Activated CD4-positive, alpha-beta T cell treated with anti-CD3 and anti-CD28 coated beads for 36 hours (primary cell): ENCODE measurements around the gene CNTNAP5. TPM values are rescaled to one million over a fixed set of nuclear protein-coding genes. Genes with fewer than 3 reads are reported as not detected.

Source experiments
- ATAC-seq: fragments of 200-7000 bp; cut with Tn5 transposase; one replicate; pipeline ENCODE4 v1.10.0; 2021; ENCODE audit warnings: mild to moderate bottlenecking, moderate library complexity
- CTCF ChIA-PET: fragments of 350-600 bp; sonication (Branson Sonifier 250); formaldehyde crosslinking; loops from one replicate; lab custom pipeline; 2021; ENCODE audit warnings: antibody characterized with exemption; lab: Charles Lee
- POLR2A ChIA-PET: fragments of 350-600 bp; sonication (Branson Sonifier 250); formaldehyde crosslinking; loops from one replicate; lab custom pipeline; 2021; ENCODE audit warnings: antibody characterized with exemption, inconsistent platforms; lab: Charles Lee
- DNase-seq: peaks from one replicate; pipeline ENCODE4 v3.0.0-alpha.2; 2020
- H3K27ac Mint-ChIP-seq: one replicate; pipeline ENCODE4 v1.8.0; 2021; ENCODE audit warnings: mixed read lengths
- H3K27me3 Mint-ChIP-seq: one replicate; pipeline ENCODE4 v1.8.0; 2021; ENCODE audit warnings: mixed read lengths
- H3K36me3 Mint-ChIP-seq: one replicate; pipeline ENCODE4 v1.8.0; 2021; ENCODE audit warnings: low read depth, mixed read lengths
- H3K4me1 Mint-ChIP-seq: one replicate; pipeline ENCODE4 v1.8.0; 2021; ENCODE audit warnings: mixed read lengths
- H3K4me3 Mint-ChIP-seq: one replicate; pipeline ENCODE4 v1.8.0; 2021; ENCODE audit warnings: mild to moderate bottlenecking, moderate library complexity, mixed read lengths
- H3K9me3 Mint-ChIP-seq: one replicate; pipeline ENCODE4 v1.8.0; 2021; ENCODE audit warnings: low read depth, mixed read lengths
- intact Hi-C, 2 experiments: fragments of 100-400 bp; cut with DNase I in 1 of 2; cut with micrococcal nuclease in 1 of 2; formaldehyde crosslinking; loops; one replicate each; pipeline versions ENCODE4 v1.14.2 to v1.15.1; 2022 to 2024; cut with DNase I, micrococcal nuclease
- total RNA-seq, 2 experiments: library from RNA; stranded (reverse); gene quantifications; one replicate each; pipeline ENCODE4 v1.2.3, GENCODE V29; 2021

The CNTNAP5 gene
- total RNA-seq, 2 experiments from 2014 or later = not detected

DNA sequence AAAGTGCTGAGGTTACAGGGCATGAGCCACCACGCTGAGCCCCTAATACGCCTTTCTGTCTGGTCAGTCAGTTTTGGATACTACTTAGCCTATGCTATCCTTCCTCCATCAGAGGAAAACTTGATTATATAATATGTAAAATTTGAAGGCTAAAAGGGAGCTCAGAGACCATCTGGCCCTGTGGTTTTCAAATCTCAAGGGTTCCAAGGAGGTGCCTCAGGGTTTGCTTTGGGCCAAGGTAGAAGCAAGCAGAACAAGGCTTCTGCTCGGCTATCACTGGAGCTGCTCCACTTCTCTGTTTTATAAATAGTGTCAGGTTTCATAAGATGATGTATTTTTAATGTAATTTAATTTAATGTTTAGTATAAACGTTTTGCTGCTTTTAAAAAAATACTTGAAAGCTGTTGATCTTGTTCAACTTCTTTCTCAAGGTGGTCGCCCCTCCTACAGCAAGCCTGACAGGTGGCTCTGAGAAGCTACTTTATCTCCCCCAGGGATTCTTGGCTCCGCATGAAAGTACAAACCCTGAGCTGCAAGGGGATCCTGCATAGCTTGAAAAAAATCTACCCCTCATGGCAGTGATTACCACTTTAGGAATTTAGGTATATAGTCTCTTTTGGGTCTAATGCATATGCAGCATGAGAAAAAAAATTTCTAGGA lies 290.3 kb downstream of the CNTNAP5 start:
- Mint-ChIP-seq H3K27ac (no peak overlapping the region), H3K9me3 (peaks cover 2% of the 10 kb centered on the region), H3K27me3 (no peaks in the 10 kb centered on the region), H3K4me3 (no peak overlapping the region), H3K36me3 (no peaks in the 10 kb centered on the region), H3K4me1 (no peaks in the 10 kb centered on the region)
- no peak for ATAC-seq
- intact Hi-C loops = no loop called here
- CTCF ChIA-PET = interaction anchor here (0.8 kb wide), 1 partner anchor 106 kb away, joined by 3 read pairs; no protein-coding TSS in a partner anchor
- POLR2A ChIA-PET = no interaction called here
- no peak for DNase-seq

DNA sequence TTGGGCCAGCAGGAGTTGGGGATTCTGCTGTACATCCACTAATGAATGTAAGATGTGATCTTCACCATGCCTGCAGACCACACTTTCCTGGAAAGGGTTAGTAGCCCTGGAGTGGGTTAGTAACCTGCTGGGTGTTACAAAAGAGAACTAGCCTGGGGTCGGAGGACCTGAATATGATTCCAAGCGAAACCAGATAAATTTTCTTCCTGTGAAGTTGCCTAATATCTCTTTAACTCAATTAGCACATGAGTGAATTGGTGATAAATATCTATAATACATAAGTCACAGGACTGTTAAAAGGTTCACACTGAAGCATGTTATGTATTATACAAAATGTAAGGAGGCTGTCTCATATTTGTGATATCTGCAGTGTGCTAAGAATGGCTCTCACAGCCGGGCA lies 291.0 kb downstream of the CNTNAP5 start:
- peaks cover 2% of the 10 kb centered on the region for H3K9me3 Mint-ChIP-seq
- no peaks in the 10 kb centered on the region for H3K27me3 Mint-ChIP-seq
- ChIA-PET CTCF (no interaction called here), POLR2A (no interaction called here)
- H3K27ac Mint-ChIP-seq = no peak overlapping the region
- no peak for ATAC-seq
- no peaks in the 10 kb centered on the region for H3K4me1 Mint-ChIP-seq
- intact Hi-C loops = no loop called here
- no peak overlapping the region for H3K4me3 Mint-ChIP-seq
- DNase-seq = no peak
- H3K36me3 Mint-ChIP-seq = no peaks in the 10 kb centered on the region

DNA sequence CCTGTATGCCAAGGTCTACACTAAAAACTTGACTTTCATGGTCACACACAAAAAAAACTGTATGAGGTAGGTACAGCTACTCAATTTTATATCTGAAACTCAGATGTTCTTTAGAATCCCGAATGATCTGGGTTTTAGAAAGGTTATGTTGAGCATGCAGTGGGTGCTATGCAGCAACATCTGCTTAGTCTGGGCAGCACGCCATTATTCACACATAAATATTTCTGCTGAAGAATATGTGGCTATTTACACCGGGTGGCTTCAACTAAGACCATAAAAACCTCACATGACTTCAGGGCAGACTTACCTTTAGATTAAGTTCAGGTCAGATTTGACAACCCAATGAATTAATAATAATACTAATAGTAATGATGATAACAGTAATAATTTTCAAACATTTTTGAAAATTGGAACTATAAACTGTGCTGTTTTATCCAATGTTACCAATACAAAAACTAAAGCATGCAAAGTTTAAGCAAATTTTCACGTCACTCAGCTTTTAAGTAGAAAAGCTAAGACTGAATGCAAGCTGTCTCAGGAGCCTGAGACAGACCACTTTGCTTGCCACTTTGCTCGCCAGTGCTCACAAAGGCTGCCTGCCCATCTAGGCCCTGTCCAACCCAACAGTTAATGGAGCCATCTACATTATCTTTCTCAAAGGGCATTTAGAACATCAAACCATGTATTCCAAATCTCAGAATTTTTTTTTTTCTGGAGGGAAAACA lies 292.0 kb downstream of the CNTNAP5 start:
- ChIA-PET CTCF (no interaction called here), POLR2A (no interaction called here)
- H3K4me1 Mint-ChIP-seq = no peaks in the 10 kb centered on the region
- no peak for ATAC-seq
- H3K27me3 Mint-ChIP-seq = no peaks in the 10 kb centered on the region
- no peaks in the 10 kb centered on the region for H3K9me3 Mint-ChIP-seq
- no peak for DNase-seq
- no peak overlapping the region for H3K27ac Mint-ChIP-seq
- intact Hi-C loops = no loop called here
- H3K4me3 Mint-ChIP-seq = no peak overlapping the region
- no peaks in the 10 kb centered on the region for H3K36me3 Mint-ChIP-seq

DNA sequence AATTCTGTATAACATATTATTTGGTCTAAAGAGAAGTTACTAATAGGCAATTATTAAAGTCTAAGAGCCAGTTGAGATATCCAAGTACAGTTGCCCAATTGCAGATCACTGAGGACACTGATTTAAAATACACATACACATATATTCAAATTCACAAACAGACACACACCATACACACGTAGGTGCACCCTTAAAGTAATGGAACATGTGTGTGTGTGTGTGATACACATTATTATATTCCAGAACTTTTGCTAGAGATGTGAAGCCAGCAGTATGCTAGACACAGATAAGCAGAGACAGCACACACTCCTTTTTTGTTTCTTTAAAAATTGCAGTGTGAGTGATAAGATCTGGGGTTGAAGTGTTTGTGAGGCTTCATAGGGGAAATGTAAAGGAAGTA lies 292.5 kb downstream of the CNTNAP5 start:
- ChIA-PET POLR2A (no interaction called here), CTCF (no interaction called here)
- Mint-ChIP-seq H3K27me3 (no peaks in the 10 kb centered on the region), H3K4me3 (no peak overlapping the region), H3K36me3 (no peaks in the 10 kb centered on the region), H3K9me3 (no peaks in the 10 kb centered on the region), H3K4me1 (no peaks in the 10 kb centered on the region), H3K27ac (no peak overlapping the region)
- intact Hi-C loops = no loop called here
- DNase-seq (no peak), ATAC-seq (no peak)

DNA sequence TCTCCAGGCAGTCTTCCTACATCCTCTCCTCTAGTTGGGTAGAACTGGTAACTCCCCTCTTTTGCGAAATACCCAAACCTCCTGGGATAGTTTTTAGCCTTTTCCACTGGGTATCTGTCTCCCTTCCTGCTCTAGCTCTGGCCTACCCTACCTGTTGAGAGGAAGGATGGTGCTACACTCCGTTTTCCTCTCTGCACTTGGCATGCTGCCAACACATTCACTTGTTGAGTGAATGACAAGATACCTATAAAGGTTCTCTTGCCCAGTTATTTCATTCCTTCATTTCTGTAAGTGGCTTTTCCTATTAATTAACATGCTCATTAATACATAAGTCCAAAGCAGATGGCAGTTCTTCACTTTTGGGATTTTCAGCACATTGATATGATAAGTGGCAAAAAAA lies 293.8 kb downstream of the CNTNAP5 start:
- Mint-ChIP-seq H3K36me3 (no peaks in the 10 kb centered on the region), H3K27me3 (no peaks in the 10 kb centered on the region), H3K4me3 (no peak overlapping the region), H3K9me3 (no peaks in the 10 kb centered on the region), H3K27ac (no peak overlapping the region), H3K4me1 (no peaks in the 10 kb centered on the region)
- POLR2A ChIA-PET = no interaction called here
- no peak for ATAC-seq
- intact Hi-C loops = no loop called here
- no peak for DNase-seq
- CTCF ChIA-PET = no interaction called here

DNA sequence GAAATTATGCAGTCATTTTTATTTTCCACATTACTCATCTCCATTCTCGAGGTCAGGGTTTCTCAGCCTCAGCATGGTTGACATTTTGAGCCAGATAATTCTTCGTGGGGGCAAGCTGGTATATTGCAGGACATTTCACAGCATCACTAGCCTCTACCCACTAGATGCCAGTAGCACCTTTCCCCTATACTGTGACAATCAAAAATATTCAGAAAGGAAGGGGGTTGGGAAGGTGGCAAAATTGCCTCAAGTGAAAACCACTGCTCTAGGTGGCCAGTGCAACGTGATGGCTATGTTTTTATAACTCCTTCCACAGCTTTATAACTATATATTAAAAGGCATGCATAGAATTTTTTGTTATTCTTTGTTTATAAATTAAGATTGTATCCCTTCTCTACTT lies 294.5 kb downstream of the CNTNAP5 start:
- DNase-seq = no peak
- CTCF ChIA-PET = no interaction called here
- no peaks in the 10 kb centered on the region for H3K27me3 Mint-ChIP-seq
- ATAC-seq = no peak
- POLR2A ChIA-PET = no interaction called here
- H3K27ac Mint-ChIP-seq = no peak overlapping the region
- H3K9me3 Mint-ChIP-seq = no peaks in the 10 kb centered on the region
- no peaks in the 10 kb centered on the region for H3K4me1 Mint-ChIP-seq
- intact Hi-C loops = no loop called here
- H3K36me3 Mint-ChIP-seq = no peaks in the 10 kb centered on the region
- H3K4me3 Mint-ChIP-seq = no peak overlapping the region

DNA sequence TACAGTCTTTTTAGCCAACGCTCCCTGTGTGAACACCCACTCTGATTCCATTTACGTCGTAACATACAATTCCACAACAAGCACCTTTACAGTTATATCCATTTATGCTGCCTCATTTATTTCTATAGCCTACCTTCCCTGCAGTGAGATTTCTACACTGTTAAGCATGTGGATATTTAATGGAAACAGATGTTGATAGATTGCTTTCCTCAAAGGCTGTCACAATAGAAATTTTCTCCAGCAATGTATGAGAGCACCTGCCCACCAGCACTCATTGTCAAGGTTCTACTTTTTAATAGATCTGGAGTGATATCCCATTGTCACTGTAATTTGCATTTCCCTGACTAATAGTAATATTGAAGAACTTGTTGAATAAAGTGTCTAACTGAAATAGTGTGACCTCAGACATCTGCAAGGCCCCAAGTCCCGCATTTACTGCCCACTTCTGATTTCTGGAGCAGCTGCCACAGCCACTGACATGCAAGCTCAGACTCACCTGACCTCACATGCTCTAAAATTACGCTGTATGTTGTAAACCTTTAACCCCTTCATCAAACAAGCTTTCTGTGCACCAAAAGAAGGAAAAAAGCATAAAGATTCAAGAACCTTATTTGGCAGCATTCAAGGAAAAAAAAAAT lies 295.1 kb downstream of the CNTNAP5 start:
- POLR2A ChIA-PET = no interaction called here

DNA sequence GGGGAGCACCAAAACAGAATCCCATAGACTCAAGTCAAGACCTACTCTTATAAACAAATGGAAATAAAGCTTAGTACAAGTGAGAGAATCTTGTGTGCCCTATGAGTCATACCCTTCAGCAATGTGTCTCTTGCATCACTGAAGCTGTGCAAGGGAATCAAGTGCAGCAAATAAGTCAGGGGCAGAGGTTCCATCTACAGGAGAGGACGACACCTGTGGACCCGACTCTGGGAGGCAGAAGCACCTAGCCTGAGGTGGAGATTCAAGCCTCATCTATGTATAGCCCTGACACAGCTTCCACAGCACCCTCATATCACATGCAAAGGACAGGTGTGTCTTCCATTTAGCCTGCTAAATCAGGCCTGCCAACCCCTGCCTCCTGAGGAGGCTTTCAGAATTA lies 298.2 kb downstream of the CNTNAP5 start:
- Mint-ChIP-seq H3K4me3 (no peak overlapping the region), H3K27me3 (no peaks in the 10 kb centered on the region), H3K36me3 (no peaks in the 10 kb centered on the region), H3K27ac (no peak overlapping the region), H3K4me1 (no peaks in the 10 kb centered on the region), H3K9me3 (no peaks in the 10 kb centered on the region)
- ChIA-PET POLR2A (no interaction called here), CTCF (no interaction called here)
- intact Hi-C loops = no loop called here
- ATAC-seq (no peak), DNase-seq (no peak)

More for the DNA sequence above, 295.1 kb downstream of the CNTNAP5 start:
- ATAC-seq (no peak), DNase-seq (no peak)
- intact Hi-C loops = no loop called here
- H3K27ac Mint-ChIP-seq = no peak overlapping the region
- H3K4me3 Mint-ChIP-seq = no peak overlapping the region
- no peaks in the 10 kb centered on the region for H3K9me3 Mint-ChIP-seq
- no peaks in the 10 kb centered on the region for H3K36me3 Mint-ChIP-seq
- no peaks in the 10 kb centered on the region for H3K4me1 Mint-ChIP-seq
- CTCF ChIA-PET = no interaction called here
- no peaks in the 10 kb centered on the region for H3K27me3 Mint-ChIP-seq

DNA sequence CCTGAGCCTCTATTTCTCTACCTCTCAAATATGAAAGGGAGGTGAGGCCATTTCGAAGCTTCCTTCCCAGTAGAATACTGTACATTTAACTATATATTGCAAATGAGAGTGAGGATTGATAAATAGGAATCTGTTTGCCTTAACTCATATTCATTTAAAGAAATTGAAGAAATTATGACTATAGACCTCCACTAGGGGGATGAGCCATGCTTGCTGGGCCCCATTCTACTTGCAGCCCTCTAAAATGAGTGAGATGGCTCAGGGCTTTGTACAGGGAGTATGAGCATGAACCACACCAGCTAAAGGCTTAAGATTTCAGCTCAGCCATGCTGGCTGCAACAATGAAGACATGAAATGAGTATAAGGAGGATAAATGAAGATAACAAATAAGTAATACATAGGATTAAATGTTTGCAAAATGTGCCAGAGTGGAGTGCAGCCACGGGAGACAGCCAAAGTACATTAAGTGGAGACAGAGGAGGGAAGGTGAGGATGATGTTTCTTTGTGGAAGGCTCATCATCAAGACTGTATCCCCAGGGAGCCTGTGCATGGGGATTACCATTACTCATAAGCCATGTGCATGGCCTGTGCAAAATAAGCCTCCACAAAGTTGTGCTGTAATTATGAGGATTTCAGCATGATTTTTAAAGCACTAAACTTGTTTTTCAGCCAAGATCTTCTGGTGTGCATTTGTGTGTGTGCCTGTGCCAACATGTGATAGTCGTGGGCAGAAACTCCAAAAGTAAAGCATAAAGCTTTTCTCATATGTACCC lies 300.8 kb downstream of the CNTNAP5 start:
- no peaks in the 10 kb centered on the region for H3K36me3 Mint-ChIP-seq
- ATAC-seq (no peak), DNase-seq (no peak)
- H3K27ac Mint-ChIP-seq = no peak overlapping the region
- no peaks in the 10 kb centered on the region for H3K27me3 Mint-ChIP-seq
- ChIA-PET POLR2A (no interaction called here), CTCF (no interaction called here)
- no peak overlapping the region for H3K4me3 Mint-ChIP-seq
- intact Hi-C loops = no loop called here
- no peaks in the 10 kb centered on the region for H3K4me1 Mint-ChIP-seq
- no peaks in the 10 kb centered on the region for H3K9me3 Mint-ChIP-seq

DNA sequence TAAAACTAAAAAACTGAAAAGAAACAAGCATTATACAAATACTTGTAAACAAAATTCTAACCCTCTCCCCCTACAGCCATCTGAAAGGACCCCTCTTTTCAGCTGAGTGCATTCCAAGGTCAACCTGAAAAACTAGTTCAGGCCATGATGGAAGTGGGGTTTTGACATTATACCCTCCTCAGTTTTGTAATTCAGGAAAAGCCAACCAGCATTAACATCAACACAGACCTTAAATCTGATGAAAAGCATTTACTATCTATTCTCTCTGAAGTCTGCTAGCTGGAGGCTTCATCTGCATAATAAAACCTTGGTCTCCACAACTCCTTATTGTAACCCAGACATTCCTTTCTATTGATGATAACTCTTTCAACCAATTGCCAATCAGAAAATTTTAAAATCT lies 302.2 kb downstream of the CNTNAP5 start:
- Mint-ChIP-seq H3K9me3 (no peaks in the 10 kb centered on the region), H3K4me1 (no peaks in the 10 kb centered on the region), H3K27ac (no peak overlapping the region), H3K4me3 (no peak overlapping the region), H3K36me3 (no peaks in the 10 kb centered on the region), H3K27me3 (no peaks in the 10 kb centered on the region)
- intact Hi-C loops = no loop called here
- DNase-seq (no peak), ATAC-seq (no peak)
- ChIA-PET POLR2A (no interaction called here), CTCF (no interaction called here)

DNA sequence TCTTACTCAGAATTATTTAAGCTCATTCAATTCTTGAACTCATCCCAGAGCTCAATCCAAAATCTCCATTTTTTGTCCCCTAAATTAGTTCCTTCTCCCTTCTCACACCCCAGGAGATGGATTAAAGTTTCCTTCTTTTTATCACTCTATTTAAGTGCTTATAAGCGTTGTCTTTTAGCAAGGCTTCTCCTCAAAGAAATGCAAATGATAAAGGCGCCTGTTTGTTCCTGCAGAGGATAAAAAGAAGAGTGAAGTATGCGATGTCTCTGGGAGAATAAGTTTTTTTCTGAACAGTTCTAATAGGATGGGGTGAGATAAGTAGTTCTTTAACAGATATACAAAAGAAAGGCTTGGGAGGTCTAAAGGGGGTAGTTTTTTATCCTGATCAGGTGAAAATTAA lies 303.3 kb downstream of the CNTNAP5 start:
- Mint-ChIP-seq H3K27ac (no peak overlapping the region), H3K27me3 (no peaks in the 10 kb centered on the region), H3K4me1 (no peaks in the 10 kb centered on the region), H3K36me3 (no peaks in the 10 kb centered on the region), H3K9me3 (no peaks in the 10 kb centered on the region), H3K4me3 (no peak overlapping the region)
- CTCF ChIA-PET = no interaction called here
- intact Hi-C loops = no loop called here
- POLR2A ChIA-PET = no interaction called here
- no peak for ATAC-seq
- DNase-seq = no peak
